ENCODE measurements around the gene ASPSCR1. TPM values are rescaled to one million over a fixed set of nuclear protein-coding genes. Genes with fewer than 3 reads are reported as not detected.

ASPSCR1 gene
- total and polyA plus RNA-seq, 2 of the 13 experiments (the other 11 are each of a cell fraction or from before 2014, with no cell fraction given), result 274 to 314 TPM

DNA sequence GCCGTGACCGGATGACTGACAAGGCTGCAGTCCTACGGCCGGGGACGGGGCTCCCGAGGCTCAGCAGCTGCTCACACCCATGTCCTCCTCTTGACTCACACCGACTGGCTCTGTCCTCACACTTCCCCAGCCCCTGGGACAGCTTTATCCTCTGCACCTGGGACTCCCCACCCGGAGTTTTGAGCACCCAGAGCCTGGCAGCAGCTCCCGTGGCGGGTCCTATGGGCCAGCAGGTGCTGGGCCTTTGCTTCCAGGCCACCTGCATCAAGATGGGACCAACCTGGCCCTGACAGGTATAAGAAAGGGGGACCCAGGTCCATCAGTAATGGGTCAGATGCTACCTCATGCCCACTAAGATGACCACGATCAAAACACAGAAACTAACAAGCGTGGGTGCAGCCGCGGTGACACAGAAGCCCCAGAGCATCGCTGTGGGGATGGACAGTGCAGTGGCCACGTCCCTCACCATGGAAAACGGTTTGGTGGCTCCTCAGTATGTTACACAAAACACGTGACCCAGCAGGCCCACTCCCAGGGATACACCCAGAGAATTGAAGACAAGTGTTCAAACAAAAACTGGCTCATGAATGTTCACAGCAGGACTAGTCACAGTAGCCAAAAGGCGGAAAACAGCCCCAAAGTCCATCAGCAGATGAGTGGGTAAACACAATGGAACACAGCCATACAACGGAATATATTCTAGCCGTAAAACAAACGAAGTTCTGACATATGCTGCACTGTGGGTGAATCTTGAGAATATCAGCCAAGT is 13.2 kb upstream of the ASPSCR1 start (continued):
- TF ChIP-seq, protein P1, sequence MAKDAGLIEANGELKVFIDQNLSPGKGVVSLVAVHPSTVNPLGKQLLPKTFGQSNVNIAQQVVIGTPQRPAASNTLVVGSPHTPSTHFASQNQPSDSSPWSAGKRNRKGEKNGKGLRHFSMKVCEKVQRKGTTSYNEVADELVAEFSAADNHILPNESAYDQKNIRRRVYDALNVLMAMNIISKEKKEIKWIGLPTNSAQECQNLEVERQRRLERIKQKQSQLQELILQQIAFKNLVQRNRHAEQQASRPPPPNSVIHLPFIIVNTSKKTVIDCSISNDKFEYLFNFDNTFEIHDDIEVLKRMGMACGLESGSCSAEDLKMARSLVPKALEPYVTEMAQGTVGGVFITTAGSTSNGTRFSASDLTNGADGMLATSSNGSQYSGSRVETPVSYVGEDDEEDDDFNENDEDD (CRISPR knock-in tag; IDR thresholded peaks at IDR 0.05; ENCODE audit: borderline replicate concordance), result peak; percentile 59; the same call in 1 of the 2 replicates
- TF ChIP-seq, protein P2, sequence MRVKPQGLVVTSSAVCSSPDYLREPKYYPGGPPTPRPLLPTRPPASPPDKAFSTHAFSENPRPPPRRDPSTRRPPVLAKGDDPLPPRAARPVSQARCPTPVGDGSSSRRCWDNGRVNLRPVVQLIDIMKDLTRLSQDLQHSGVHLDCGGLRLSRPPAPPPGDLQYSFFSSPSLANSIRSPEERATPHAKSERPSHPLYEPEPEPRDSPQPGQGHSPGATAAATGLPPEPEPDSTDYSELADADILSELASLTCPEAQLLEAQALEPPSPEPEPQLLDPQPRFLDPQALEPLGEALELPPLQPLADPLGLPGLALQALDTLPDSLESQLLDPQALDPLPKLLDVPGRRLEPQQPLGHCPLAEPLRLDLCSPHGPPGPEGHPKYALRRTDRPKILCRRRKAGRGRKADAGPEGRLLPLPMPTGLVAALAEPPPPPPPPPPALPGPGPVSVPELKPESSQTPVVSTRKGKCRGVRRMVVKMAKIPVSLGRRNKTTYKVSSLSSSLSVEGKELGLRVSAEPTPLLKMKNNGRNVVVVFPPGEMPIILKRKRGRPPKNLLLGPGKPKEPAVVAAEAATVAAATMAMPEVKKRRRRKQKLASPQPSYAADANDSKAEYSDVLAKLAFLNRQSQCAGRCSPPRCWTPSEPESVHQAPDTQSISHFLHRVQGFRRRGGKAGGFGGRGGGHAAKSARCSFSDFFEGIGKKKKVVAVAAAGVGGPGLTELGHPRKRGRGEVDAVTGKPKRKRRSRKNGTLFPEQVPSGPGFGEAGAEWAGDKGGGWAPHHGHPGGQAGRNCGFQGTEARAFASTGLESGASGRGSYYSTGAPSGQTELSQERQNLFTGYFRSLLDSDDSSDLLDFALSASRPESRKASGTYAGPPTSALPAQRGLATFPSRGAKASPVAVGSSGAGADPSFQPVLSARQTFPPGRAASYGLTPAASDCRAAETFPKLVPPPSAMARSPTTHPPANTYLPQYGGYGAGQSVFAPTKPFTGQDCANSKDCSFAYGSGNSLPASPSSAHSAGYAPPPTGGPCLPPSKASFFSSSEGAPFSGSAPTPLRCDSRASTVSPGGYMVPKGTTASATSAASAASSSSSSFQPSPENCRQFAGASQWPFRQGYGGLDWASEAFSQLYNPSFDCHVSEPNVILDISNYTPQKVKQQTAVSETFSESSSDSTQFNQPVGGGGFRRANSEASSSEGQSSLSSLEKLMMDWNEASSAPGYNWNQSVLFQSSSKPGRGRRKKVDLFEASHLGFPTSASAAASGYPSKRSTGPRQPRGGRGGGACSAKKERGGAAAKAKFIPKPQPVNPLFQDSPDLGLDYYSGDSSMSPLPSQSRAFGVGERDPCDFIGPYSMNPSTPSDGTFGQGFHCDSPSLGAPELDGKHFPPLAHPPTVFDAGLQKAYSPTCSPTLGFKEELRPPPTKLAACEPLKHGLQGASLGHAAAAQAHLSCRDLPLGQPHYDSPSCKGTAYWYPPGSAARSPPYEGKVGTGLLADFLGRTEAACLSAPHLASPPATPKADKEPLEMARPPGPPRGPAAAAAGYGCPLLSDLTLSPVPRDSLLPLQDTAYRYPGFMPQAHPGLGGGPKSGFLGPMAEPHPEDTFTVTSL (CRISPR knock-in tag; IDR thresholded peaks at IDR 0.05; ENCODE audit: borderline replicate concordance), result peak; percentile 18; the same call in 1 of the 2 replicates
- TF ChIP-seq, protein P3, sequence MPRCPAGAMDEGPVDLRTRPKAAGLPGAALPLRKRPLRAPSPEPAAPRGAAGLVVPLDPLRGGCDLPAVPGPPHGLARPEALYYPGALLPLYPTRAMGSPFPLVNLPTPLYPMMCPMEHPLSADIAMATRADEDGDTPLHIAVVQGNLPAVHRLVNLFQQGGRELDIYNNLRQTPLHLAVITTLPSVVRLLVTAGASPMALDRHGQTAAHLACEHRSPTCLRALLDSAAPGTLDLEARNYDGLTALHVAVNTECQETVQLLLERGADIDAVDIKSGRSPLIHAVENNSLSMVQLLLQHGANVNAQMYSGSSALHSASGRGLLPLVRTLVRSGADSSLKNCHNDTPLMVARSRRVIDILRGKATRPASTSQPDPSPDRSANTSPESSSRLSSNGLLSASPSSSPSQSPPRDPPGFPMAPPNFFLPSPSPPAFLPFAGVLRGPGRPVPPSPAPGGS (CRISPR knock-in tag; IDR thresholded peaks at IDR 0.05), result no peak
- TF ChIP-seq NONO (IDR thresholded peaks at IDR 0.05), result no peak
- TF ChIP-seq NONO (CRISPR knock-in tag; conservative IDR thresholded peaks at IDR 0.05), result 0 out of 2 replicates have a peak, but pooled peaks have one; percentile 16
- no peak for TF ChIP-seq KAT2B (IDR thresholded peaks at IDR 0.05; ENCODE audit: borderline replicate concordance, low read depth, low read length)
- no peak for TF ChIP-seq ZNF274 (CRISPR knock-in tag; IDR thresholded peaks at IDR 0.05)
- TF ChIP-seq HNRNPLL (IDR thresholded peaks at IDR 0.05; ENCODE audit: low read depth, low read length, poor library complexity, severe bottlenecking), result peak; percentile 31
- TF ChIP-seq RXRA (CRISPR knock-in tag; IDR thresholded peaks at IDR 0.05), result 0 out of 2 replicates have a peak, but pooled peaks have one; percentile 37
- no peak for TF ChIP-seq PHF20 (CRISPR knock-in tag; IDR thresholded peaks at IDR 0.05)
- 0 out of 2 replicates have a peak, but pooled peaks have one; percentile 50 for TF ChIP-seq ZSCAN31 (CRISPR knock-in tag; IDR thresholded peaks at IDR 0.05; ENCODE audit: low read depth)
- TF ChIP-seq SOX13 (IDR thresholded peaks at IDR 0.05), result no peak
- peak in 1 of 2 experiments; percentile 45; a peak in 1 of 4 replicates for TF ChIP-seq SOX13 (CRISPR knock-in tag; conservative IDR thresholded peaks at IDR 0.05 in 1 of 2, IDR thresholded peaks at IDR 0.05 in 1 of 2)
- TF ChIP-seq PAWR (CRISPR knock-in tag; IDR thresholded peaks at IDR 0.05; ENCODE audit: borderline replicate concordance), result no peak
- peak; percentile 14 for TF ChIP-seq TEAD3 (CRISPR knock-in tag; optimal IDR thresholded peaks at IDR 0.05; ENCODE audit: borderline replicate concordance)
- TF ChIP-seq MYC (CRISPR knock-in tag; IDR thresholded peaks at IDR 0.05; ENCODE audit: borderline replicate concordance), result no peak
- no peak for TF ChIP-seq YY1 (IDR thresholded peaks at IDR 0.05; ENCODE audit: insufficient read depth, insufficient replicate concordance, low read depth, low read length)
- TF ChIP-seq, protein P4, sequence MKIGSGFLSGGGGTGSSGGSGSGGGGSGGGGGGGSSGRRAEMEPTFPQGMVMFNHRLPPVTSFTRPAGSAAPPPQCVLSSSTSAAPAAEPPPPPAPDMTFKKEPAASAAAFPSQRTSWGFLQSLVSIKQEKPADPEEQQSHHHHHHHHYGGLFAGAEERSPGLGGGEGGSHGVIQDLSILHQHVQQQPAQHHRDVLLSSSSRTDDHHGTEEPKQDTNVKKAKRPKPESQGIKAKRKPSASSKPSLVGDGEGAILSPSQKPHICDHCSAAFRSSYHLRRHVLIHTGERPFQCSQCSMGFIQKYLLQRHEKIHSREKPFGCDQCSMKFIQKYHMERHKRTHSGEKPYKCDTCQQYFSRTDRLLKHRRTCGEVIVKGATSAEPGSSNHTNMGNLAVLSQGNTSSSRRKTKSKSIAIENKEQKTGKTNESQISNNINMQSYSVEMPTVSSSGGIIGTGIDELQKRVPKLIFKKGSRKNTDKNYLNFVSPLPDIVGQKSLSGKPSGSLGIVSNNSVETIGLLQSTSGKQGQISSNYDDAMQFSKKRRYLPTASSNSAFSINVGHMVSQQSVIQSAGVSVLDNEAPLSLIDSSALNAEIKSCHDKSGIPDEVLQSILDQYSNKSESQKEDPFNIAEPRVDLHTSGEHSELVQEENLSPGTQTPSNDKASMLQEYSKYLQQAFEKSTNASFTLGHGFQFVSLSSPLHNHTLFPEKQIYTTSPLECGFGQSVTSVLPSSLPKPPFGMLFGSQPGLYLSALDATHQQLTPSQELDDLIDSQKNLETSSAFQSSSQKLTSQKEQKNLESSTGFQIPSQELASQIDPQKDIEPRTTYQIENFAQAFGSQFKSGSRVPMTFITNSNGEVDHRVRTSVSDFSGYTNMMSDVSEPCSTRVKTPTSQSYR (CRISPR knock-in tag; IDR thresholded peaks at IDR 0.05; ENCODE audit: borderline replicate concordance), result no peak
